Pancreas (tissue), 10 donors: Measurements from ENCODE around the gene SPINT2. TPM values are rescaled to one million over a fixed set of nuclear protein-coding genes. Genes with fewer than 3 reads are reported as not detected.
A peak's percentile ranks its signal among the peaks of the same experiment; 100 is the strongest.

Source experiments
- ATAC-seq, 4 donors: fragments of 200-7000 bp; cut with Tn5 transposase; one replicate each; pipeline versions ENCODE4 v1.8.0 to v1.9.1; 2020; ENCODE audit warnings: mild to moderate bottlenecking in 4 of 4, moderate library complexity in 4 of 4
- DNase-seq, 6 donors: peaks; one replicate each; pipeline ENCODE4 v3.0.0-alpha.2; 2020
- FAIRE-seq: peaks from 2 replicates; lab custom pipeline; 2012; peaks lifted over from hg19 to GRCh38; lab: Jason Lieb, UNC
- H3K27ac ChIP-seq, 4 donors: fragments of 200-600 bp; sonication (generic); 1 replicate in 3 of 4; 2 replicates in 1 of 4; pipeline versions ENCODE4 v1.5.0 to v1.8.0; 2020
- H3K27me3 ChIP-seq, 4 donors: fragments of 200-600 bp; one replicate each; pipeline ENCODE4 v1.8.0; 2021
- H3K36me3 ChIP-seq, 3 donors: fragments of 200-600 bp; sonication (generic) in 1 of 3; one replicate each; pipeline versions ENCODE4 v1.5.0 to v1.8.0; 2020 to 2021
- H3K4me1 ChIP-seq, 3 donors: fragments of 200-600 bp; one replicate each; pipeline ENCODE4 v1.8.0; 2021
- H3K4me3 ChIP-seq, 4 donors: fragments of 200-600 bp; sonication (generic) in 2 of 4; one replicate each; pipeline versions ENCODE4 v1.5.0 to v1.8.0; 2020 to 2021
- H3K9me3 ChIP-seq, 4 donors: fragments of 200-600 bp; one replicate each; pipeline ENCODE4 v1.8.0; 2021
- WGBS, 2 donors: extraction: QIAGEN DNeasy Blood & Tissue Kit; methylation state at CpG; one replicate each; pipeline ENCODE4 v1.1.7; 2013; 5-methylcytosine and 5-hydroxymethylcytosine counted together
- intact Hi-C, 3 donors: fragments of 100-400 bp; cut with DNase I; formaldehyde crosslinking; loops; one replicate each; pipeline versions ENCODE4 v1.11.1 to v1.14.2; 2022
- polyA plus RNA-seq, 2 donors: library from polyadenylated mRNA; stranded (reverse); fragments of 200-250 nt; gene quantifications; one replicate each; pipeline ENCODE4 v1.2.3, GENCODE V29; 2013
- total RNA-seq, 6 donors: library from RNA; stranded (reverse); fragmentation: NEBNext Ultra II Directional in 4 of 6; extraction: Animal tissue kit (Norgen Biotek cat#: 25700) in 4 of 6; gene quantifications; one replicate each; pipeline versions ENCODE4 v1.2.1 to v1.2.4, GENCODE V29; 2021 to 2023
- TF ChIP-seq, protein P1 (sequence below), 4 donors: fragments of 200-600 bp; sonication (generic) in 3 of 4; IDR thresholded peaks; one replicate each; pipeline versions ENCODE4 v1.5.0 to v1.8.0; 2021; ENCODE audit warnings: antibody characterized with exemption in 4 of 4
- donor health status: healthy with polysubstance abuse.
- donor health status: DM: no; HTN: no; CAD: no; lungs with moderate emphysema.
- donor health status: DM: no; HTN: no; CAD: no.
- donor health status: control.
- donor health status: control.
- donor health status: Bipolar disorder and iron deficiency.
- donor health status: DM: yes; HTN: yes; CAD: no.
- donor health status: DM: no; HTN: no; CAD: no.
- donor health status: DM: no; HTN: no; CAD: no.
- donor health status: DM: yes; HTN: yes; CAD: no.

Gene SPINT2
- total and polyA plus RNA-seq, 8 donors, result 121 to 337 (median 171) TPM

DNA sequence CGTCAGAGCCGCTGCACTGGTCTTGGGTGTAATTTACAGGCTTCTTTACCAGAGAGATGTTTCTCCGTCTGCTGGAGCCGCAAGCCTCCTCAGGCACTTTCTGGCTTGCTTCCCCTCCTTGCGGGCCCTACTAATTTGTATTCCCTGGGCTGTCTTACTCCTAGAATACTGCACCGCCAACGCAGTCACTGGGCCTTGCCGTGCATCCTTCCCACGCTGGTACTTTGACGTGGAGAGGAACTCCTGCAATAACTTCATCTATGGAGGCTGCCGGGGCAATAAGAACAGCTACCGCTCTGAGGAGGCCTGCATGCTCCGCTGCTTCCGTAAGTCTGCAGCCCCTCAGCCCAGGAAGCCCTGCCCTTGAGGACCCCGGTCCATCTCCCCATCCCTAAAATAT is 25.6 kb downstream of the SPINT2 start:
- WGBS, 2 donors, result 93 to 97% methylated on average over 15 of the region's 15 CpGs
- H3K4me3 ChIP-seq, result no peak overlapping the region
- H3K27ac ChIP-seq, result peak overlapping the region; percentile 64 to 85 (median 64)
- H3K4me1 ChIP-seq, result peaks cover 20 to 25% (median 24%) of the 10 kb centered on the region in 3 donors
- TF ChIP-seq, protein P1, sequence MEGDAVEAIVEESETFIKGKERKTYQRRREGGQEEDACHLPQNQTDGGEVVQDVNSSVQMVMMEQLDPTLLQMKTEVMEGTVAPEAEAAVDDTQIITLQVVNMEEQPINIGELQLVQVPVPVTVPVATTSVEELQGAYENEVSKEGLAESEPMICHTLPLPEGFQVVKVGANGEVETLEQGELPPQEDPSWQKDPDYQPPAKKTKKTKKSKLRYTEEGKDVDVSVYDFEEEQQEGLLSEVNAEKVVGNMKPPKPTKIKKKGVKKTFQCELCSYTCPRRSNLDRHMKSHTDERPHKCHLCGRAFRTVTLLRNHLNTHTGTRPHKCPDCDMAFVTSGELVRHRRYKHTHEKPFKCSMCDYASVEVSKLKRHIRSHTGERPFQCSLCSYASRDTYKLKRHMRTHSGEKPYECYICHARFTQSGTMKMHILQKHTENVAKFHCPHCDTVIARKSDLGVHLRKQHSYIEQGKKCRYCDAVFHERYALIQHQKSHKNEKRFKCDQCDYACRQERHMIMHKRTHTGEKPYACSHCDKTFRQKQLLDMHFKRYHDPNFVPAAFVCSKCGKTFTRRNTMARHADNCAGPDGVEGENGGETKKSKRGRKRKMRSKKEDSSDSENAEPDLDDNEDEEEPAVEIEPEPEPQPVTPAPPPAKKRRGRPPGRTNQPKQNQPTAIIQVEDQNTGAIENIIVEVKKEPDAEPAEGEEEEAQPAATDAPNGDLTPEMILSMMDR (IDR thresholded peaks at IDR 0.05), result no peak
- H3K27me3 ChIP-seq, result no peaks in the 10 kb centered on the region
- FAIRE-seq (no peak), ATAC-seq (no peak), DNase-seq (no peak)
- intact Hi-C loops, result no loop called here
- H3K9me3 ChIP-seq, result no peaks in the 10 kb centered on the region
- H3K36me3 ChIP-seq, result peaks cover 0 to 29% (median 0%) of the 10 kb centered on the region in 3 donors

DNA sequence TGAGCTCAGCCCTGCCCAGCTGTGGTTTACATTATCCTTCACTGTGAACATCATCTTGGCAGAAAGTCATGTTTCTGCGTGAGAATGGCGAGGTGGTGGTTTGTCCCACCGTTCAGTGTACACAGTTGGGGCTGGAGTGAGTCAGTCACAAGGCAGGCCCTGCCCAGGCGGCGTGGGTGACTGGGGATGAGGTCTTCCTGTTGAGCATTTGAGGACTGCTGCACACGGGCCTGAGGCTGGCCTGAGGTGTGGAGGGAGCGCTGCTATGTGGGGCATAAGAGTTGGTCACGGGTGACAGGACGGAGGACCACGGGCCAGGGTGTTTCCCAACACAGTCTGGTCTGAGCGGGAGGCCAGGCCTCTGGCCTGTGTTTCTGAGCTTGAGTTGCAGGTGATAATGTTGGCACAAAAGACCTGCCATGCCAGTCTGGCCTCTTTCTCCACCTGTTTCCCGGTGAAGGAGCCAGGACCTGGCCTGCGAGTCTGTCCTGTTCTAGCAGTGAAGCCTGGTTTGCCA is 26.3 kb downstream of the SPINT2 start:
- FAIRE-seq, result no peak
- no peaks in the 10 kb centered on the region for H3K9me3 ChIP-seq
- TF ChIP-seq, protein P1 (IDR thresholded peaks at IDR 0.05), result no peak
- peaks cover 0 to 29% (median 0%) of the 10 kb centered on the region in 3 donors for H3K36me3 ChIP-seq
- H3K27me3 ChIP-seq, result no peaks in the 10 kb centered on the region
- ATAC-seq, result peak; percentile 87 to 93 (median 92)
- peak; percentile 76 to 91 (median 84) for DNase-seq
- H3K4me1 ChIP-seq, result peaks cover 20 to 25% (median 24%) of the 10 kb centered on the region in 3 donors
- peak overlapping the region; percentile 64 to 85 (median 64) for H3K27ac ChIP-seq
- H3K4me3 ChIP-seq, result no peak overlapping the region
- 23 to 31% methylated on average over 13 of the region's 13 CpGs for WGBS, 2 donors
- intact Hi-C loops, result no loop called here

DNA sequence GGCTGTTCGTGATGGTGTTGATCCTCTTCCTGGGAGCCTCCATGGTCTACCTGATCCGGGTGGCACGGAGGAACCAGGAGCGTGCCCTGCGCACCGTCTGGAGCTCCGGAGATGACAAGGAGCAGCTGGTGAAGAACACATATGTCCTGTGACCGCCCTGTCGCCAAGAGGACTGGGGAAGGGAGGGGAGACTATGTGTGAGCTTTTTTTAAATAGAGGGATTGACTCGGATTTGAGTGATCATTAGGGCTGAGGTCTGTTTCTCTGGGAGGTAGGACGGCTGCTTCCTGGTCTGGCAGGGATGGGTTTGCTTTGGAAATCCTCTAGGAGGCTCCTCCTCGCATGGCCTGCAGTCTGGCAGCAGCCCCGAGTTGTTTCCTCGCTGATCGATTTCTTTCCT is 27.5 kb downstream of the SPINT2 start:
- WGBS, 2 donors, result 69 to 71% methylated on average over 15 of the region's 15 CpGs
- Histone ChIP-seq H3K9me3 (no peaks in the 10 kb centered on the region), H3K4me3 (no peak overlapping the region), H3K27ac (peak overlapping the region in 3 of 4 donors; percentile 64 to 85 (median 64)), H3K4me1 (peaks cover 20 to 25% (median 24%) of the 10 kb centered on the region in 3 donors), H3K27me3 (no peaks in the 10 kb centered on the region), H3K36me3 (peaks cover 0 to 29% (median 0%) of the 10 kb centered on the region in 3 donors)
- ATAC-seq (no peak), DNase-seq (no peak), FAIRE-seq (no peak)
- intact Hi-C loops, result no loop called here
- TF ChIP-seq, protein P1 (IDR thresholded peaks at IDR 0.05), result no peak

DNA sequence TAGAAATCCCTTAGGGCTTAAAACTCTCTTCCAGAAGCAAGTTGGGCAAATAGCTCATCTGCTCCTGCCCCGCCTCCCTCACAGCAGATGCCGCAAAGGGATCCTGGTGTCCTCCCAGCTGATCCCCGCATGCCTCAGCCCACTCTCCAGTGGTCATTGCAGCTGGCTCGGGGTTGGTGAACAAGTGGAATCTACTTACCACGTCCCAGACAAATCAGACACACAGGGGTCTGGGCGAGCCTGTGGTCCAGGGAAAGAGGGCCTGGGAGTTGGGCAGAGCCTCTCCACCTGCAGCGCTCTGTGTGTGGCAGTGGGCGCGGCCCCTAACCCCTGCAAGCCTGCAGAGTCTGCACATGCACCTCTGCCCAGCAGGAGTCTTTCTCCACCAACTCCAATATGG is 28.9 kb downstream of the SPINT2 start:
- DNase-seq, result no peak
- WGBS, 2 donors, result 93 to 96% methylated on average over 9 of the region's 9 CpGs

More for the DNA sequence above, 28.9 kb downstream of the SPINT2 start:
- TF ChIP-seq, protein P1 (IDR thresholded peaks at IDR 0.05), result no peak
- FAIRE-seq (no peak), ATAC-seq (no peak)
- no peaks in the 10 kb centered on the region for H3K27me3 ChIP-seq
- intact Hi-C loops, result no loop called here
- H3K9me3 ChIP-seq, result no peaks in the 10 kb centered on the region
- H3K4me3 ChIP-seq, result no peak overlapping the region
- H3K27ac ChIP-seq, result no peak overlapping the region
- peaks cover 0 to 21% (median 0%) of the 10 kb centered on the region in 3 donors for H3K36me3 ChIP-seq
- H3K4me1 ChIP-seq, result peaks cover 20 to 25% (median 24%) of the 10 kb centered on the region in 3 donors
